Forelimb muscle (tissue), 1 donor: ENCODE data around the gene NSD1. TPM values are rescaled to one million over a fixed set of nuclear protein-coding genes. Genes with fewer than 3 reads are reported as not detected.

Experiments used
- DNase-seq: peaks from one replicate; pipeline ENCODE4 v3.0.0-alpha.2; 2013; ENCODE audit warnings: low read depth
- polyA plus RNA-seq: library from polyadenylated mRNA; unstranded; fragments of 120-200 nt; gene quantifications from one replicate; pipeline ENCODE4 v1.2.1, GENCODE V29; 2013; ENCODE audit not compliant: insufficient read length

The NSD1 gene
- polyA plus RNA-seq, 1 donor: 40.7 TPM

- DNase-seq: no peak
These were observed 35.5 kb upstream of the NSD1 start for GRCh38 chr5:177098120-177098469.

- DNase-seq: no peak
These were observed 35.0 kb upstream of the NSD1 start for GRCh38 chr5:177098470-177099141.

GRCh38 chr5:177099422-177100093, 34.0 kb upstream of the NSD1 start:
- DNase-seq: no peak

- no peak for DNase-seq
These were observed 32.9 kb upstream of the NSD1 start for GRCh38 chr5:177100714-177101121.

- no peak for DNase-seq
These were observed 29.9 kb upstream of the NSD1 start for GRCh38 chr5:177103523-177104253.

- DNase-seq: no peak
These were observed 27.7 kb upstream of the NSD1 start for GRCh38 chr5:177105691-177106476.

- no peak for DNase-seq
These were observed 26.4 kb upstream of the NSD1 start for GRCh38 chr5:177107159-177107558.

GRCh38 chr5:177109810-177110209, 23.8 kb upstream of the NSD1 start:
- no peak for DNase-seq

- no peak for DNase-seq
These were observed 21.7 kb upstream of the NSD1 start for GRCh38 chr5:177111720-177112394.

- DNase-seq: no peak
These were observed 20.9 kb upstream of the NSD1 start for GRCh38 chr5:177112589-177113220.

GRCh38 chr5:177113566-177114424, 19.8 kb upstream of the NSD1 start:
- no peak for DNase-seq

- no peak for DNase-seq
These were observed 16.8 kb upstream of the NSD1 start for GRCh38 chr5:177116631-177117373.

GRCh38 chr5:177117441-177118045, 16.0 kb upstream of the NSD1 start:
- no peak for DNase-seq

- no peak for DNase-seq
These were observed 11.0 kb upstream of the NSD1 start for GRCh38 chr5:177122566-177122965.

GRCh38 chr5:177123789-177124485, 9.6 kb upstream of the NSD1 start:
- DNase-seq: no peak

- DNase-seq: no peak
These were observed 9.0 kb upstream of the NSD1 start for GRCh38 chr5:177124486-177124991.

GRCh38 chr5:177126771-177127170, 6.8 kb upstream of the NSD1 start:
- no peak for DNase-seq

- no peak for DNase-seq
These were observed 5.0 kb upstream of the NSD1 start for GRCh38 chr5:177128551-177128981.
